IPS DF 19.7 (cell line): ENCODE data around the gene ADGRG3.
"Not testable (repeated sequence)": the region's sequence is repeated elsewhere in the genome, so short reads cannot be mapped to it uniquely, and the experiment has no call there.

Experiments used
- DNase-seq: peaks from one replicate; pipeline ENCODE4 v3.0.0-alpha.2; 2013; ENCODE audit warnings: low read depth, low spot score

Gene ADGRG3

GRCh38 chr16:57697896-57698537, 29.9 kb downstream of the ADGRG3 start:
- no peak for DNase-seq

- no peak for DNase-seq
These were observed 30.8 kb downstream of the ADGRG3 start for GRCh38 chr16:57698812-57699405.

- no peak for DNase-seq
These were observed 31.4 kb downstream of the ADGRG3 start for GRCh38 chr16:57699481-57699880.

- no peak for DNase-seq
These were observed 31.8 kb downstream of the ADGRG3 start for GRCh38 chr16:57699899-57700298.

- DNase-seq = no peak
These were observed 32.9 kb downstream of the ADGRG3 start for GRCh38 chr16:57700781-57701551.

- no peak for DNase-seq
These were observed 33.8 kb downstream of the ADGRG3 start for GRCh38 chr16:57701759-57702371.

- no peak for DNase-seq
These were observed 35.4 kb downstream of the ADGRG3 start for GRCh38 chr16:57703416-57704010.

GRCh38 chr16:57704011-57704904, 36.2 kb downstream of the ADGRG3 start:
- no peak for DNase-seq

GRCh38 chr16:57704905-57705852, 37.1 kb downstream of the ADGRG3 start:
- DNase-seq = no peak

- no peak for DNase-seq
These were observed 38.6 kb downstream of the ADGRG3 start for GRCh38 chr16:57706717-57707116.

- no peak for DNase-seq
These were observed 39.2 kb downstream of the ADGRG3 start for GRCh38 chr16:57707331-57707730.

- DNase-seq = no peak
These were observed 40.1 kb downstream of the ADGRG3 start for GRCh38 chr16:57708168-57708567.

GRCh38 chr16:57709663-57710062, 41.6 kb downstream of the ADGRG3 start:
- DNase-seq = no peak

- DNase-seq = no peak
These were observed 43.2 kb downstream of the ADGRG3 start for GRCh38 chr16:57711346-57711745.

GRCh38 chr16:57711993-57712392, 43.9 kb downstream of the ADGRG3 start:
- DNase-seq = no peak

GRCh38 chr16:57712569-57712968, 44.5 kb downstream of the ADGRG3 start:
- not testable (repeated sequence) for DNase-seq

- no peak for DNase-seq
These were observed 45.5 kb downstream of the ADGRG3 start for GRCh38 chr16:57713596-57713995.

- no peak for DNase-seq
These were observed 45.9 kb downstream of the ADGRG3 start for GRCh38 chr16:57714047-57714446.

GRCh38 chr16:57720142-57720575, 52.1 kb downstream of the ADGRG3 start:
- no peak for DNase-seq
